ENCODE results near the gene LGALS4. TPM values are rescaled to one million over a fixed set of nuclear protein-coding genes. Genes with fewer than 3 reads are reported as not detected.

LGALS4 gene
- total RNA-seq, 1 donor from 2014 or later: not detected

DNA sequence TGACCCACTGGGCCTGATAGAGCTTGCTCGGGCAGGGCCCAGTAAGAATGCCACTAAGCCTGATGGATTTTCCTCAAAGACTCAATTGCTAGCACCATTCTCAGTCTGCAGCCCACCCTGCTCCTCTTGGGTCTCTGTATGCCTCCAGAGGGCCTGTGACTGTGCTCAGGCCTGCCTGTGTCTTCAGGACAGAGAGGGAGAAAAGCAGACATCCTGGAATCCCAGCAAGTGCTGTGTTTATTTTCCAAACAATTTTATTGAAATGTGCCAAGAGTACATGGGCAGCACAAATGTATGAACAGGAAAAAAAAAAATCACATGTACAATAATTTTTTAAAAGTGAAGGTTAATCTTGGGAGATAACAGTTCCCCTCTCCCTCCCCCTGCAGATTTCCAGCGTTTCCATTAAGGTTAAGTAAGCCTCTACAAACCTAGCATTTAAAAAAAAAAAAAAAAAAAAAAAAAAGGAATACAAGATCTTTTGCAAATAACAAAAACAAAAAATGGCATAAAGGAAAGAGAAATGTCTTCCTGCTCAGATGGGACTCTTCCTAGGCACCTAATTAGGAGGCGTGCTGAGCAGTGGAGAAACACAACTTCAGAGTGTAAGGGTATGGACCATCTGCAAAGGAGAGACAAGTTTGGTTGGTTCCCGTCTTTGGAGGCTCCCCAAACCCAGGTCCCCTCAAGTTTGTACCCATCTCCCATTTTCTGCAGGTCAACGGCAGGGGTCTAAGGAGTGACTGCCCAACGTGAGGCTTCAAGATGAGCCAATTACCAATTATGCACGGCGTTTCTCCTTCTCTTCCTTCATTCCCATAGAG, 23.6 kb upstream of the LGALS4 start:
- Histone ChIP-seq H3K27me3 (ENCODE audit: control insufficient read depth, insufficient read depth, low read length) (no peaks in the 10 kb centered on the region), H3K4me3 (ENCODE audit: low read depth, low read length) (no peak overlapping the region), H3K36me3 (ENCODE audit: control insufficient read depth, insufficient read depth, low read length) (peaks cover 4% of the 10 kb centered on the region)
- TF ChIP-seq, protein P1, sequence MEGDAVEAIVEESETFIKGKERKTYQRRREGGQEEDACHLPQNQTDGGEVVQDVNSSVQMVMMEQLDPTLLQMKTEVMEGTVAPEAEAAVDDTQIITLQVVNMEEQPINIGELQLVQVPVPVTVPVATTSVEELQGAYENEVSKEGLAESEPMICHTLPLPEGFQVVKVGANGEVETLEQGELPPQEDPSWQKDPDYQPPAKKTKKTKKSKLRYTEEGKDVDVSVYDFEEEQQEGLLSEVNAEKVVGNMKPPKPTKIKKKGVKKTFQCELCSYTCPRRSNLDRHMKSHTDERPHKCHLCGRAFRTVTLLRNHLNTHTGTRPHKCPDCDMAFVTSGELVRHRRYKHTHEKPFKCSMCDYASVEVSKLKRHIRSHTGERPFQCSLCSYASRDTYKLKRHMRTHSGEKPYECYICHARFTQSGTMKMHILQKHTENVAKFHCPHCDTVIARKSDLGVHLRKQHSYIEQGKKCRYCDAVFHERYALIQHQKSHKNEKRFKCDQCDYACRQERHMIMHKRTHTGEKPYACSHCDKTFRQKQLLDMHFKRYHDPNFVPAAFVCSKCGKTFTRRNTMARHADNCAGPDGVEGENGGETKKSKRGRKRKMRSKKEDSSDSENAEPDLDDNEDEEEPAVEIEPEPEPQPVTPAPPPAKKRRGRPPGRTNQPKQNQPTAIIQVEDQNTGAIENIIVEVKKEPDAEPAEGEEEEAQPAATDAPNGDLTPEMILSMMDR (IDR thresholded peaks at IDR 0.05; ENCODE audit: insufficient read depth, low read length, poor library complexity, severe bottlenecking): no peak
- no peak for DNase-seq (ENCODE audit: low read depth)

- H3K36me3 ChIP-seq (ENCODE audit: control insufficient read depth, insufficient read depth, low read length): peaks cover 4% of the 10 kb centered on the region
Observed at GRCh38 chr19:38834590-38834989, 21.8 kb upstream of the LGALS4 start.

GRCh38 chr19:38834104-38834490, 21.4 kb upstream of the LGALS4 start:
- peaks cover 4% of the 10 kb centered on the region for H3K36me3 ChIP-seq (ENCODE audit: control insufficient read depth, insufficient read depth, low read length)
- TF ChIP-seq, protein P1 (IDR thresholded peaks at IDR 0.05; ENCODE audit: insufficient read depth, low read length, poor library complexity, severe bottlenecking): no peak
- H3K4me3 ChIP-seq (ENCODE audit: low read depth, low read length): no peak overlapping the region
- DNase-seq (ENCODE audit: low read depth): no peak
- no peaks in the 10 kb centered on the region for H3K27me3 ChIP-seq (ENCODE audit: control insufficient read depth, insufficient read depth, low read length)

More at GRCh38 chr19:38834590-38834989, 21.8 kb upstream of the LGALS4 start:
- no peak overlapping the region for H3K4me3 ChIP-seq (ENCODE audit: low read depth, low read length)
- no peaks in the 10 kb centered on the region for H3K27me3 ChIP-seq (ENCODE audit: control insufficient read depth, insufficient read depth, low read length)
- TF ChIP-seq, protein P1 (IDR thresholded peaks at IDR 0.05; ENCODE audit: insufficient read depth, low read length, poor library complexity, severe bottlenecking): no peak
- DNase-seq (ENCODE audit: low read depth): no peak

DNA sequence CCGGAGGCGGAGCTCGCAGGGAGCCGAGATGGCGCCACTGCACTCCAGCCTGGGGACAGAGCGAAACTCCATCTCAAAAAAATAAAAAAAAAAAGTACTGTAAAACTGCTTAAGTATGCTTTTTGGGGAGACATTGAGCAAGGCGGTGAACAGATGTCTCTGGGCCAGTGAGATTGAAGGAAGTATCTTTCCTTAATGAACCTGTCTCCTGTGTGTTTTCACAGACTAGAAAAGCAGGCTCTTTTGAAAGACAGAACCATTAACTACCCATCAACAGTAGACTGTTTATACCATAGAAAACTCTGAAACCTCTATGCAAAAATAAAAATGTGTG, 20.3 kb upstream of the LGALS4 start:
- no peaks in the 10 kb centered on the region for H3K27me3 ChIP-seq (ENCODE audit: control insufficient read depth, insufficient read depth, low read length)
- TF ChIP-seq, protein P1 (IDR thresholded peaks at IDR 0.05; ENCODE audit: insufficient read depth, low read length, poor library complexity, severe bottlenecking): no peak
- H3K36me3 ChIP-seq (ENCODE audit: control insufficient read depth, insufficient read depth, low read length): peaks cover 4% of the 10 kb centered on the region
- DNase-seq (ENCODE audit: low read depth): no peak
- H3K4me3 ChIP-seq (ENCODE audit: low read depth, low read length): no peak overlapping the region

DNA sequence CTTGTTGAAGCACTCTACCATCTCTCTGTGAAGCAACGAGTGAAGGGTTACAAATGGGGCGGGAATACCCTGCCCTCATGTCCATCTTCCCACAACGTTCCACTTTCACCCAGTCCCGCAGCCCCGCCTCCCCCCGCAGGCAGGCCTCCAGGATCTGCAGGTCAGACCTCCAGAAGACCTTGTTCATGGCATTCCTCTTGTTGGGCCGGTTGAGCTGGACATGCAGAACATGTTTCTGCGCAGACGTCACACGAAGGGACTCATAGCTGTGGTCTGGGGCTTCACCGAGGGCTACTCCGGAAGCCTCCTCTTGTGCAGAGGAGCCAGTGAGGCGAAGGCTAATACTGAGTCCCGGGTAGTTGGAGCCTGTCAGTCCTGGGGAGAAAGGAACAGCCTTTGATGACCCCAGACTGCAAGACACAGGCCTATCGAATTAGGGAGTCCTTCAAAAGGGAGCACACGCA, 18.4 kb upstream of the LGALS4 start:
- TF ChIP-seq, protein P1 (IDR thresholded peaks at IDR 0.05; ENCODE audit: insufficient read depth, low read length, poor library complexity, severe bottlenecking): no peak
- H3K27me3 ChIP-seq (ENCODE audit: control insufficient read depth, insufficient read depth, low read length): no peaks in the 10 kb centered on the region
- H3K4me3 ChIP-seq (ENCODE audit: low read depth, low read length): peak overlapping the region; percentile 57
- peak; percentile 92 for DNase-seq (ENCODE audit: low read depth)
- H3K36me3 ChIP-seq (ENCODE audit: control insufficient read depth, insufficient read depth, low read length): peaks cover 4% of the 10 kb centered on the region
